ENCODE data around the gene PROB1.

- no peak for TF ChIP-seq CTCF (conservative IDR thresholded peaks at IDR 0.05; ENCODE audit: low read depth, low read length)
- TF ChIP-seq EZH2 (IDR thresholded peaks at IDR 0.05; ENCODE audit: borderline replicate concordance, low read depth, low read length, poor library complexity, severe bottlenecking): no peak
These were observed 53.7 kb downstream of the PROB1 start for GRCh38 chr5:139341187-139341688.
